Panc1 (cell line): ENCODE measurements around the gene TXNDC16. TPM values are rescaled to one million over a fixed set of nuclear protein-coding genes. Genes with fewer than 3 reads are reported as not detected.

Experiments
- ATAC-seq: fragments of 200-7000 bp; cut with Tn5 transposase; 2 replicates; pipeline ENCODE4 v1.9.1; 2020; ENCODE audit warnings: mild to moderate bottlenecking, moderate library complexity
- Bru-seq: library from RNA; stranded (reverse); fragments of 400-500 nt; gene quantifications from one replicate; lab custom pipeline; 2021; lab: Mats Ljungman, UMichigan
- BruChase-seq, 2 experiments: library from RNA; stranded (reverse); fragments of 400-500 nt; gene quantifications; one replicate each; lab custom pipeline; 2021; lab: Mats Ljungman, UMichigan
- BruUV-seq: library from RNA; stranded (reverse); fragments of 400-500 nt; replicated peaks from 2 replicates; lab custom pipeline; 2021; lab: Mats Ljungman, UMichigan
- CTCF ChIA-PET: fragments of 300-600 bp; sonication (Branson Sonifier 250); formaldehyde crosslinking; loops from one replicate; lab custom pipeline; 2022; ENCODE audit warnings: antibody characterized with exemption; lab: Charles Lee
- POLR2A ChIA-PET: fragments of 300-600 bp; sonication (Branson Sonifier 250); formaldehyde crosslinking; loops from one replicate; lab custom pipeline; 2022; ENCODE audit warnings: antibody characterized with exemption; lab: Charles Lee
- DNase-seq: peaks from one replicate; pipeline ENCODE4 v3.0.0-alpha.2; 2010; ENCODE audit warnings: low read depth, low spot score
- H3K27ac ChIP-seq: 2 replicates; pipeline ENCODE4 v1.5.1; 2011; ENCODE audit warnings: mild to moderate bottlenecking, low read length, inconsistent platforms
- H3K27me3 ChIP-seq: fragments of 200-500 bp; sonication (Bioruptor generic); 2 replicates; pipeline ENCODE4 v1.6.0; 2014; ENCODE audit warnings: low read length, inconsistent platforms; ENCODE audit not compliant: control insufficient read depth, insufficient read depth
- H3K36me3 ChIP-seq: fragments of 200-500 bp; sonication (Bioruptor generic); 2 replicates; pipeline ENCODE4 v1.5.1; 2014; ENCODE audit warnings: inconsistent platforms, mild to moderate bottlenecking, low read length, moderate library complexity; ENCODE audit not compliant: control insufficient read depth, insufficient read depth
- H3K4me1 ChIP-seq: 2 replicates; pipeline ENCODE4 v1.5.1; 2011; ENCODE audit warnings: inconsistent platforms, mild to moderate bottlenecking, low read length, moderate library complexity; ENCODE audit not compliant: control insufficient read depth, insufficient read depth
- H3K4me3 ChIP-seq, 2 experiments: 2 replicates each; pipeline ENCODE4 v1.5.1; 2011 to 2012; ENCODE audit warnings: low read depth in 2 of 2, low read length in 2 of 2, mild to moderate bottlenecking in 2 of 2, inconsistent platforms in 1 of 2, moderate library complexity in 1 of 2
- H3K9me3 ChIP-seq: fragments of 200-500 bp; sonication (Bioruptor generic); 2 replicates; pipeline ENCODE4 v1.5.1; 2014; ENCODE audit warnings: low read depth, mild to moderate bottlenecking, inconsistent platforms, low read length, moderate library complexity; ENCODE audit not compliant: control insufficient read depth, insufficient read depth
- POLR2AphosphoS5 ChIP-seq: IDR thresholded peaks from 2 replicates; pipeline ENCODE4 v1.6.1; 2012; ENCODE audit warnings: mild to moderate bottlenecking, low read depth, low read length, moderate library complexity
- SIN3A ChIP-seq: IDR thresholded peaks from 2 replicates; pipeline ENCODE4 v1.6.1; 2012; ENCODE audit warnings: low read depth, mild to moderate bottlenecking, low read length, moderate library complexity, borderline replicate concordance; ENCODE audit not compliant: insufficient read depth
- TCF7L2 ChIP-seq: IDR thresholded peaks from 2 replicates; pipeline ENCODE4 v1.6.1; 2011; ENCODE audit warnings: mild to moderate bottlenecking, low read depth, low read length, inconsistent platforms
- in situ Hi-C: cut with HindIII; loops from 2 replicates; pipeline ENCODE4 v1.10.0; 2016; ENCODE audit warnings: low sequenced_read_pairs, low pct_unique_long_range_greater_than_20kb
- intact Hi-C: fragments of 100-400 bp; cut with micrococcal nuclease; formaldehyde crosslinking; loops from one replicate; pipeline ENCODE4 v1.10.0; 2022; ENCODE audit not compliant: unreplicated experiment
- long read RNA-seq: library from polyadenylated mRNA; unstranded; transcript quantifications from one replicate; pipeline ENCODE4 v2.0.0, GENCODE V29; 2021; ENCODE audit not compliant: unreplicated experiment
- polyA plus RNA-seq: library from polyadenylated mRNA; unstranded; fragments of >200 nt; gene quantifications from one replicate; pipeline ENCODE4 v1.2.1, GENCODE V29; 2012; ENCODE audit warnings: missing spikeins; ENCODE audit not compliant: insufficient read length
- total RNA-seq: library from RNA; stranded (reverse); gene quantifications from one replicate; pipeline ENCODE4 v1.2.1, GENCODE V29; 2021; ENCODE audit not compliant: unreplicated experiment
- TF ChIP-seq, protein P1 (sequence below): fragments of 450-650 bp; IDR thresholded peaks from 2 replicates; pipeline ENCODE4 v1.5.1; 2017; ENCODE audit warnings: mild to moderate bottlenecking
- TF ChIP-seq, protein P2 (sequence below), 2 experiments: IDR thresholded peaks; 2 replicates each; pipeline ENCODE4 v1.6.1; 2011 to 2012; ENCODE audit warnings: low read depth in 2 of 2, control low read depth in 1 of 2, low read length in 1 of 2, mild to moderate bottlenecking in 1 of 2, moderate library complexity in 1 of 2; ENCODE audit not compliant: insufficient read depth in 1 of 2

TXNDC16 gene, protein sequence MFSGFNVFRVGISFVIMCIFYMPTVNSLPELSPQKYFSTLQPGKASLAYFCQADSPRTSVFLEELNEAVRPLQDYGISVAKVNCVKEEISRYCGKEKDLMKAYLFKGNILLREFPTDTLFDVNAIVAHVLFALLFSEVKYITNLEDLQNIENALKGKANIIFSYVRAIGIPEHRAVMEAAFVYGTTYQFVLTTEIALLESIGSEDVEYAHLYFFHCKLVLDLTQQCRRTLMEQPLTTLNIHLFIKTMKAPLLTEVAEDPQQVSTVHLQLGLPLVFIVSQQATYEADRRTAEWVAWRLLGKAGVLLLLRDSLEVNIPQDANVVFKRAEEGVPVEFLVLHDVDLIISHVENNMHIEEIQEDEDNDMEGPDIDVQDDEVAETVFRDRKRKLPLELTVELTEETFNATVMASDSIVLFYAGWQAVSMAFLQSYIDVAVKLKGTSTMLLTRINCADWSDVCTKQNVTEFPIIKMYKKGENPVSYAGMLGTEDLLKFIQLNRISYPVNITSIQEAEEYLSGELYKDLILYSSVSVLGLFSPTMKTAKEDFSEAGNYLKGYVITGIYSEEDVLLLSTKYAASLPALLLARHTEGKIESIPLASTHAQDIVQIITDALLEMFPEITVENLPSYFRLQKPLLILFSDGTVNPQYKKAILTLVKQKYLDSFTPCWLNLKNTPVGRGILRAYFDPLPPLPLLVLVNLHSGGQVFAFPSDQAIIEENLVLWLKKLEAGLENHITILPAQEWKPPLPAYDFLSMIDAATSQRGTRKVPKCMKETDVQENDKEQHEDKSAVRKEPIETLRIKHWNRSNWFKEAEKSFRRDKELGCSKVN
- total RNA-seq, result 4.9 TPM
- 2.2 TPM for polyA plus RNA-seq
- Bru-seq, nascent RNA, result percentile 52 among the genes with signal in this experiment
- percentile 47 among the genes with signal in this experiment for BruChase-seq, experiment 1, labeled RNA remaining after a 2-hour chase
- BruChase-seq, experiment 2, labeled RNA remaining after a 6-hour chase, result percentile 43 among the genes with signal in this experiment
- long read RNA-seq, full-length matches to known transcripts, result 8 of 10 reads
- long read RNA-seq, partial matches to known transcripts, result 0 of 10 reads
- long read RNA-seq, other reads (novel, unspliced or antisense), result 2 of 10 reads

DNA sequence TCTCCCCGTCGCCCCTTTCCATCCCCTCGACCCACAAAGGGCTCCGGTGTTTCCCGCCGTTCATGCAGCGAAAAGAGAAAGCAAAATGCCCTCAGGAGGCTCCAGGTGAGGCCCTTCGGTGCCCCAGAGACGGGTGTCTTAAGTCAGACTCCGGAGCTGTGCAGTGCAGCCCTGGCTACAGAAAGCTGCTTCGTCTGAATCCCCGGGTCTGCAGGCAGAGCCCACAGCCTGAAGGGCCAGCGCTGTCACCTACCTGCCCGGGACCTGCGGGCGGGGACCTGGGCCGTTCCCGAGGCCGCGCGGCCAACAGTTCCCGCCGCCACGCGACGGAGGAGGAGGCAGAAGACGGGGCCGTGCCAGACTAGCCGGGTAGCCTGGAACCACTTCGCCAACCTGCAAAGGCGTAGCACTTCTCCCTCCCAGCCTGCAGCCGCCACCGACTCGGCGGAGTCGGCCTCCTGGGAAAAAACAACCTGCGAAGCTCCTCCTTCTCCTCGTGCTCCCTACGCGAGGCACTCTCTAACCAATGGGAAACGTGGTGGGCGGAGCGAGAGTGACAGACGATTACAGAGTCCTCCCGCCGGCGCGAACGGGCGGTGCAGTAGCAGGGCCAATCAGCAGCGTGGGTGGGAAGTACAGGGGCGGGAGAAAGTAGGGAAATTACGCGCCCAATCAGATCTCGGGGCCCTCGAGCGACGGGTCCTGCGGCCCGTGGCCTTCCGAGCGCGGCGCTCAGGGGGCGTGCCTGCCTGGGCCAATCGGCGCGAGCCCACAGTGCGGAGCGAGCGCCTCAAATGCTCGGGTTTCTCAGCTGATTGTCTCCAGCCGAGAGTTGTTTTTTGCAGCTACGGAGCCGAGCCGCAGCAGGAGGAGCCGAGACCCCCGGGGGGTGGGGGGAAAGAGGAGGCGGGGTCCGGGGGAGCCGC lies at the start of gene TXNDC16, which contains the start of gene GPR137C:
Gene TXNDC16, minus strand, starts transcription at position 443 of the 926 bp plus-strand sequence. CDS start 8,948 bp downstream, outside the sequence.
Gene GPR137C, plus strand, starts transcription at position 774 of the 926 bp plus-strand sequence. CDS start 312 bp downstream, outside the sequence.
- TSS peak; percentile 85 for BruUV-seq
- CTCF ChIA-PET, result no interaction called here

More for the DNA sequence above, at the start of gene TXNDC16, which contains the start of gene GPR137C:
- Histone ChIP-seq H3K36me3 (no peaks in the 10 kb centered on the region), H3K27me3 (no peaks in the 10 kb centered on the region; the same call in 1 of the 2 replicates), H3K4me3 (peak within 1 kb of the TSS; percentile 62 to 92), H3K27ac (peak within 1 kb of the TSS; percentile 32), H3K4me1 (peaks cover 14% of the 10 kb centered on the region), H3K9me3 (no peaks in the 10 kb centered on the region)
- POLR2A ChIA-PET, result interaction anchor here (0.7 kb wide), 3 partner anchors 121 to 225 kb away, joined by 3 to 4 read pairs (median 3); no protein-coding TSS in a partner anchor
- peak; percentile 96 for ATAC-seq
- intact Hi-C loops, result no loop called here
- in situ Hi-C loops, result no loop called here
- peak; percentile 95 for DNase-seq
- TF ChIP-seq TCF7L2 (no peak), SIN3A (peak; percentile 65; the same call in 1 of the 2 replicates), POLR2AphosphoS5 (0 out of 2 replicates have a peak, but pooled peaks have one; percentile 30)
- TF ChIP-seq, protein P1, sequence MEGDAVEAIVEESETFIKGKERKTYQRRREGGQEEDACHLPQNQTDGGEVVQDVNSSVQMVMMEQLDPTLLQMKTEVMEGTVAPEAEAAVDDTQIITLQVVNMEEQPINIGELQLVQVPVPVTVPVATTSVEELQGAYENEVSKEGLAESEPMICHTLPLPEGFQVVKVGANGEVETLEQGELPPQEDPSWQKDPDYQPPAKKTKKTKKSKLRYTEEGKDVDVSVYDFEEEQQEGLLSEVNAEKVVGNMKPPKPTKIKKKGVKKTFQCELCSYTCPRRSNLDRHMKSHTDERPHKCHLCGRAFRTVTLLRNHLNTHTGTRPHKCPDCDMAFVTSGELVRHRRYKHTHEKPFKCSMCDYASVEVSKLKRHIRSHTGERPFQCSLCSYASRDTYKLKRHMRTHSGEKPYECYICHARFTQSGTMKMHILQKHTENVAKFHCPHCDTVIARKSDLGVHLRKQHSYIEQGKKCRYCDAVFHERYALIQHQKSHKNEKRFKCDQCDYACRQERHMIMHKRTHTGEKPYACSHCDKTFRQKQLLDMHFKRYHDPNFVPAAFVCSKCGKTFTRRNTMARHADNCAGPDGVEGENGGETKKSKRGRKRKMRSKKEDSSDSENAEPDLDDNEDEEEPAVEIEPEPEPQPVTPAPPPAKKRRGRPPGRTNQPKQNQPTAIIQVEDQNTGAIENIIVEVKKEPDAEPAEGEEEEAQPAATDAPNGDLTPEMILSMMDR, result no peak
- TF ChIP-seq, protein P2, sequence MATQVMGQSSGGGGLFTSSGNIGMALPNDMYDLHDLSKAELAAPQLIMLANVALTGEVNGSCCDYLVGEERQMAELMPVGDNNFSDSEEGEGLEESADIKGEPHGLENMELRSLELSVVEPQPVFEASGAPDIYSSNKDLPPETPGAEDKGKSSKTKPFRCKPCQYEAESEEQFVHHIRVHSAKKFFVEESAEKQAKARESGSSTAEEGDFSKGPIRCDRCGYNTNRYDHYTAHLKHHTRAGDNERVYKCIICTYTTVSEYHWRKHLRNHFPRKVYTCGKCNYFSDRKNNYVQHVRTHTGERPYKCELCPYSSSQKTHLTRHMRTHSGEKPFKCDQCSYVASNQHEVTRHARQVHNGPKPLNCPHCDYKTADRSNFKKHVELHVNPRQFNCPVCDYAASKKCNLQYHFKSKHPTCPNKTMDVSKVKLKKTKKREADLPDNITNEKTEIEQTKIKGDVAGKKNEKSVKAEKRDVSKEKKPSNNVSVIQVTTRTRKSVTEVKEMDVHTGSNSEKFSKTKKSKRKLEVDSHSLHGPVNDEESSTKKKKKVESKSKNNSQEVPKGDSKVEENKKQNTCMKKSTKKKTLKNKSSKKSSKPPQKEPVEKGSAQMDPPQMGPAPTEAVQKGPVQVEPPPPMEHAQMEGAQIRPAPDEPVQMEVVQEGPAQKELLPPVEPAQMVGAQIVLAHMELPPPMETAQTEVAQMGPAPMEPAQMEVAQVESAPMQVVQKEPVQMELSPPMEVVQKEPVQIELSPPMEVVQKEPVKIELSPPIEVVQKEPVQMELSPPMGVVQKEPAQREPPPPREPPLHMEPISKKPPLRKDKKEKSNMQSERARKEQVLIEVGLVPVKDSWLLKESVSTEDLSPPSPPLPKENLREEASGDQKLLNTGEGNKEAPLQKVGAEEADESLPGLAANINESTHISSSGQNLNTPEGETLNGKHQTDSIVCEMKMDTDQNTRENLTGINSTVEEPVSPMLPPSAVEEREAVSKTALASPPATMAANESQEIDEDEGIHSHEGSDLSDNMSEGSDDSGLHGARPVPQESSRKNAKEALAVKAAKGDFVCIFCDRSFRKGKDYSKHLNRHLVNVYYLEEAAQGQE (IDR thresholded peaks at IDR 0.05; ENCODE audit: insufficient read depth in 1 of 2, low read depth in 2 of 2, low read length in 1 of 2), result no peak
